ENCODE data around the gene SNX30.
A peak's percentile ranks its signal among the peaks of the same experiment; 100 is the strongest.

SNX30 gene

DNA sequence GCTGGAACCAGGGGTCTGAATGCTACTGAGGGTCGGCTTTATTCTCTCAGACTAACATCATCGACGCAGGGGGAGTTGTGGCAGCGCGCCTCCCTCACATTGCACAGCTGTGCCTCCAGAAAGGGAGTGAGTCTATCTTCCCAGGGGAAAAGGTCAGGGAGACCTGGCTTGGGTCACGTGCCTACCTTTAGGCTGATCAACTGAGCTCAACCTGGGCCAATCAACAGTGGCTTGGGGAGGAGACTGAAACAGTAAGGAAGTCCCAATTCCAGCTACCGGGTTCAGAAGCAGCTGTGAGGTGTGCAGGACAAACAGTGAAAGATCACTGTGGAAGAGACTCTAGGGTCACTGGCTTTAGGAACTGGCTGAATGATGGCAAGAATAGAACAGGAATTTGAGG is 14.3 kb downstream of the SNX30 start:
- TF ChIP-seq, protein P1, sequence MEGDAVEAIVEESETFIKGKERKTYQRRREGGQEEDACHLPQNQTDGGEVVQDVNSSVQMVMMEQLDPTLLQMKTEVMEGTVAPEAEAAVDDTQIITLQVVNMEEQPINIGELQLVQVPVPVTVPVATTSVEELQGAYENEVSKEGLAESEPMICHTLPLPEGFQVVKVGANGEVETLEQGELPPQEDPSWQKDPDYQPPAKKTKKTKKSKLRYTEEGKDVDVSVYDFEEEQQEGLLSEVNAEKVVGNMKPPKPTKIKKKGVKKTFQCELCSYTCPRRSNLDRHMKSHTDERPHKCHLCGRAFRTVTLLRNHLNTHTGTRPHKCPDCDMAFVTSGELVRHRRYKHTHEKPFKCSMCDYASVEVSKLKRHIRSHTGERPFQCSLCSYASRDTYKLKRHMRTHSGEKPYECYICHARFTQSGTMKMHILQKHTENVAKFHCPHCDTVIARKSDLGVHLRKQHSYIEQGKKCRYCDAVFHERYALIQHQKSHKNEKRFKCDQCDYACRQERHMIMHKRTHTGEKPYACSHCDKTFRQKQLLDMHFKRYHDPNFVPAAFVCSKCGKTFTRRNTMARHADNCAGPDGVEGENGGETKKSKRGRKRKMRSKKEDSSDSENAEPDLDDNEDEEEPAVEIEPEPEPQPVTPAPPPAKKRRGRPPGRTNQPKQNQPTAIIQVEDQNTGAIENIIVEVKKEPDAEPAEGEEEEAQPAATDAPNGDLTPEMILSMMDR (IDR thresholded peaks at IDR 0.05; ENCODE audit: low read depth, low read length): no peak
- no peak overlapping the region for H3K4me3 ChIP-seq (replicated peaks in 1 of 2; ENCODE audit: low read depth in 2 of 2, low read length in 2 of 2)
- no peak for DNase-seq (ENCODE audit: low read depth in 2 of 2)

DNA sequence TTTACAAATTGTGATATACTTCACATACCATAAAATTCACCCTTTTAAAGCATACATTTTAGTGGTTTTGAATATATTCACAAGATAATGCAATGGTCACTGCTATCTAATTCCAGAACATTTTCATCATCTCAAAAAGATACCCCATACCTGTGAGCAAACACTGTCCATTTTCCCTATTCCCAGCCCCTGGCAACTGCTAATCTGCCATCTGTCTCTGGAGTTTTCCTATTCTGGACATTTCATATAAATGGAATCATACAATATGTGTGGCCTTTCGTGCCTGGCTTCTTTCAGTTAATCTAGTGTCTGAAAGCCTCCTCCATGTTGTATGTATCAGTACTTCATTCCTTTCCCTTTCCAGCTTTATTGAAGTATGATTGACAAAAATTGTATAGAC is 14.7 kb downstream of the SNX30 start:
- TF ChIP-seq, protein P1 (IDR thresholded peaks at IDR 0.05; ENCODE audit: low read depth, low read length): no peak

DNA sequence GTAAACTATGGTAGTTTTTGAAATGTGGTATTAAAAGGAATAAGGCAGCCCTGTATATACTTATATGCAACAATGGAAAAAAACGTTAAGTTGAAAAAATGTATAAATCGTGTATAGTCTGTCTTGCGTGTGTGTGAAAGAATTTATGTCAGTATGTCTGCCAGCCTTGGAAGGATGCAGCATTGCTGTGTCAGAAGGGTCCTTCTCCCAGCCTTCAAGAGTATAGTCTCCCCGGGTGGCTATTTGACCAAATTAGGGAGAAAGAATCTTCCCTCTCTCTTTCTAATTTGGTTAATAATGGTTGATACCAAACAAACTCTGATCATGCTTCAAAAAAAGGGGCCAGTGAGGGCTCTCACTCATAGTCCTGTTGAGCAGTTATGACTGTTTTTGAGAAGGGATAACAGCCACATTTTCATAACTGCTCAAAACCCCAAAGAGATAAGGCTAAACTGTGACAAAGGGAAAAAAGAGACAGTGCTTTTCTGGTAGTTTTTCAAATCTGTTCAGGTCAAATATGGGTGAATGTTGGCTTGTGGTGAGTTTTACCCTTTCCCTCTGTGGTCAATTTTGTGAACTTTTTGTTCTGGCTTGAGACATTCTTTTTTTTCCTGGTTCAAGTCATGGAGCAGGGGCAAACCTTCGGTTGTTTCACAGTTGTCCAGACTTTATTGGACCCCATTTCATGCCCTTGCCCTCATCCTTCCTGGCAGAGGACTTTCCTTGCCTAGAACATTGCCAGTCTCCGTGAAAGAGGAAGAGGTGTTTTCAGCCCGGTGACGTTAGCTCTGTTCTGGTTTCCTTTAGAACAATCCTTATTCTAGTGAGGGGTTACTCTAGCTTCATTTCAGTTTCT is 21.0 kb downstream of the SNX30 start:
- peak in 1 of 2 donors; percentile 26 for DNase-seq (ENCODE audit: low read depth in 2 of 2)
- H3K4me3 ChIP-seq (replicated peaks in 1 of 2; ENCODE audit: low read depth in 2 of 2, low read length in 2 of 2): no peak overlapping the region
- TF ChIP-seq, protein P1 (IDR thresholded peaks at IDR 0.05; ENCODE audit: low read depth, low read length): no peak

More for the DNA sequence above, 14.7 kb downstream of the SNX30 start:
- H3K4me3 ChIP-seq (replicated peaks in 1 of 2; ENCODE audit: low read depth in 2 of 2, low read length in 2 of 2): no peak overlapping the region
- no peak for DNase-seq (ENCODE audit: low read depth in 2 of 2)

DNA sequence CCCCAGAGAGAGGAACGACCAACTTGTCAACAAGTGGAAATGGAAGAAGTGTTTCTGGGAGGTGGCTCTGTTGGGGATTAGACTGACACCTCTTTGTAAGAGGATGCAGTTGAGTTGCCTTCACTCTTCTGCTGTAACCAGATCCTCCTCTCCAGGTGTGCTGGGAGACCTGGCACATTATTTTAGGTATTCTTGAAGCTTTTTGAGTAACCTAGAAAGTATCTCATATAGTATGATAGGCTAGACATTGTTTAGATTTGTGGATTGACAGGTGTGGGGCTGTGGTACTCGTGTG is 21.6 kb downstream of the SNX30 start:
- TF ChIP-seq, protein P1 (IDR thresholded peaks at IDR 0.05; ENCODE audit: low read depth, low read length): no peak
- no peak overlapping the region for H3K4me3 ChIP-seq (replicated peaks in 1 of 2; ENCODE audit: low read depth in 2 of 2, low read length in 2 of 2)
- no peak for DNase-seq (ENCODE audit: low read depth in 2 of 2)

DNA sequence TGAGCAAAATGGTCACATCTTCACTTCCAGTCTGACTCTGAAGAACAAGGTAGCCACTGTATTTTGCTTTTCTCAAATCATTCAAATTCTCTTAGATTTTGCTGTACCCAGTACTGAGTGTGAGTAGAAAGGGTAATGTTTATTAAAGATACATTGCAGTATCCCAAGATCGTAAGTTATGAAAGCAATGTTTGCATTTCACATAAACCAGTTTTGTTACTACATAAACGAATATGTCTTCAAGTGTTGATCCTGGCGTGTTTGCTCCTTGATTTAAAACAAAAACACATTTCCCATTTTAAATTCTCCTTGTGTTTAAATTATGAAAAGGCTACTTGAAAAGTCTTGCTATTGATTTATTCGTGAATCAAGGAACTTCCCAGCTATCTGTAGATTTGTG is 22.0 kb downstream of the SNX30 start:
- H3K4me3 ChIP-seq (replicated peaks in 1 of 2; ENCODE audit: low read depth in 2 of 2, low read length in 2 of 2): no peak overlapping the region
- TF ChIP-seq, protein P1 (IDR thresholded peaks at IDR 0.05; ENCODE audit: low read depth, low read length): no peak
- DNase-seq (ENCODE audit: low read depth in 2 of 2): no peak

DNA sequence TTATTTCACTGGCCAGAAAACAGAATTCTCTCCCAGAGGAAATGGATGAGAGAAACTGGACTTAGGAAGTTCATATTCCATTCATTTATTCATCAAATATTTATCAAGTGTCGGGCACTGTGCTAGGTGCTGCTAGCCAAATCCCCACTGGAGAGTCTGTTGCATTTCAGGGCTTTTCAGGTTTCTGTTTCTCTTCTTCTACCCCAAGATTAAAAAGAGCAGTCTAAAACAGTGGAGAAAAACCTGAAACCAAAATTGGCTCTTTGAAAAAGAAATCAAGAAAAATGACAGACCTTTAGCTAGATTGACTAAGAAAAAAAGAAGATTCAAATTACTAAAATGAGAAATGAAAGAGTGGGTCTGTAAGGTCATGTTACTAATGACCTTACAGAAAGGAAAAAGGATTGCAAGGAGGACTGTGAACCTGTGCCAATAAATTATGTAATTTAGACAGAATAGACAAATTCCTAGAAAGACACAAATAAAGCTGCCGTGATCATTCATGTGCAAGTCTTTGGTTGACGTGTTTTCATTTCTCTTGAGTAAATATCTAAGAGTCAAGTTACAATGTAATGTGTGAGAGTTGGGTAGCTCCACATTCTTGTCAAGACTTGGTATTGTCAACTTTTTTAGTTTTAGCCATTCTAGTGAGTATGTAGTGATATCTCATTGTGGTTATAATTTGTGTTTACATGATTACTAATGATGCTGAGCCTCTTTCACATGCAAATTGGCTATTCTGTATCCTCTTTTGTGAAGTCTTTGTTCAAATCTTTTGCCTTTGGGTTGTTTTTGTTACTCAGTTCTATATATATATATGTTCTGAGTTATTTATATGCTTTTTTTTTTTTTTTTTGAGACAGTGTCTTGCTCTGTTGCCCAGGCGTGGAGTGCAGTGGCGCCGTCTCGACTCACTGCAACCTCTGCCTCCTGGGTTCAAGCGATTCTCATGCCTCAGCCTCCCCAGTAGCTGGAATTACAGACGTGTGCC is 23.7 kb downstream of the SNX30 start:
- peak; percentile 30 to 51 for DNase-seq (ENCODE audit: low read depth in 2 of 2)
- H3K4me3 ChIP-seq (replicated peaks in 1 of 2; ENCODE audit: low read depth in 2 of 2, low read length in 2 of 2): no peak overlapping the region
- TF ChIP-seq, protein P1 (IDR thresholded peaks at IDR 0.05; ENCODE audit: low read depth, low read length): no peak
